Esophagus muscularis mucosa (tissue), 3 donors: ENCODE data around the gene MAPK9.

ENCODE experiments used
- CTCF ChIP-seq, 3 experiments: fragments of 200-600 bp in 2 of 3; fragments of 450-650 bp in 1 of 3; sonication (generic) in 2 of 3; IDR thresholded peaks; one replicate each; pipeline ENCODE4 v1.5.1; 2017 to 2019; ENCODE audit warnings: antibody characterized with exemption in 3 of 3, mild to moderate bottlenecking in 2 of 3, moderate library complexity in 1 of 3
- POLR2A ChIP-seq: fragments of 450-650 bp; IDR thresholded peaks from one replicate; pipeline ENCODE4 v1.6.1; 2017; ENCODE audit warnings: antibody characterized with exemption, moderate library complexity, mild to moderate bottlenecking, low read depth
- POLR2AphosphoS5 ChIP-seq, 2 donors: sonication (generic); formaldehyde crosslinking; IDR thresholded peaks; one replicate each; pipeline ENCODE4 v1.6.1; 2017; ENCODE audit warnings: antibody characterized with exemption in 2 of 2

GRCh38 chr5:180338001-180338707, 46.3 kb upstream of the MAPK9 start:
- no peak for TF ChIP-seq CTCF (IDR thresholded peaks at IDR 0.05)
- no peak for TF ChIP-seq POLR2AphosphoS5 (IDR thresholded peaks at IDR 0.05)
- no peak for TF ChIP-seq POLR2A
